AG04450 (cell line): ENCODE data around the gene KRT85. TPM values are rescaled to one million over a fixed set of nuclear protein-coding genes. Genes with fewer than 3 reads are reported as not detected.

Experiments
- CTCF ChIA-PET: fragments of 300-600, 350-600 bp; formaldehyde crosslinking; extraction: SDS; loops from one replicate; lab custom pipeline; 2022; ENCODE audit warnings: antibody characterized with exemption, inconsistent platforms; lab: Charles Lee
- POLR2A ChIA-PET: fragments of 350-600 bp; formaldehyde crosslinking; extraction: SDS; loops from one replicate; lab custom pipeline; 2021; ENCODE audit warnings: antibody characterized with exemption, inconsistent platforms; lab: Yijun Ruan, JAX
- DNase-seq: peaks from one replicate; pipeline ENCODE4 v3.0.0-alpha.2; 2011; ENCODE audit warnings: low read depth, low spot score
- H3K27ac ChIP-seq: one replicate; pipeline ENCODE4 v1.5.1; 2012; ENCODE audit warnings: low read depth, low read length, control low read depth
- H3K27me3 ChIP-seq: one replicate; pipeline ENCODE4 v1.6.0; 2012; ENCODE audit warnings: low read length; ENCODE audit not compliant: control insufficient read depth, insufficient read depth
- H3K4me3 ChIP-seq: 2 replicates; pipeline ENCODE4 v1.5.1; 2011; ENCODE audit warnings: mild to moderate bottlenecking, low read depth, low read length, control low read depth
- H3K9me3 ChIP-seq: 2 replicates; pipeline ENCODE4 v1.5.1; 2012; ENCODE audit warnings: low read length; ENCODE audit not compliant: control insufficient read depth, insufficient read depth
- polyA plus RNA-seq: library from polyadenylated mRNA; depleted of rRNA; stranded (reverse); fragments of >200 nt; gene quantifications from 2 replicates; pipeline ENCODE4 v1.2.3, GENCODE V29; 2011
- TF ChIP-seq, protein P1 (sequence below): IDR thresholded peaks from 2 replicates; pipeline ENCODE4 v1.5.1; 2011; ENCODE audit warnings: low read depth, low read length, control low read depth, inconsistent platforms

Gene KRT85
- polyA plus RNA-seq, 1 experiment: not detected

DNA sequence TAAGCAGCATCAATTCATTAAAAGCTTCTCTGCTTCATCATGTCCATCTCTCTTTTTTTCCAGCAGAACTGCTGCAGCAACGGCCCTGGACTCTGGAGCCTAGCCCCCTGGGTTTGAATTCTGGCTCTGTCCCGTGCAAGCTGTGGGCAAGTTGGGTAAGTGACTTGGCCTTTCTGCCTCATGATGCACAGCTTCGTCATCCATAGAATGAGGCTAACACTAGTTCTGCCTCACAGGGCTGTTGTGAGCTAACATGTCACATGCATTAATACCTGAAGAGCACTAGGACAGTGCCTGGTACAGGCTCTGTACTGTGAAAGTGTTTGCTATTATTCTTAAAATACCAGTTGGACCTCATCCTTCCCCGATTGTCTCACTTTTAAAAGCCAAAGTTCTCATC lies 34.6 kb upstream of the KRT85 start:
- Histone ChIP-seq H3K9me3 (no peaks in the 10 kb centered on the region), H3K27ac (no peak overlapping the region), H3K4me3 (no peak overlapping the region), H3K27me3 (peaks cover 14% of the 10 kb centered on the region)
- ChIA-PET CTCF (interaction anchor here (0.6 to 2.8 kb wide), 2 partner anchors 29 to 289 kb away, joined by 3 to 9 read pairs; no protein-coding TSS in a partner anchor), POLR2A (no interaction called here)
- TF ChIP-seq, protein P1, sequence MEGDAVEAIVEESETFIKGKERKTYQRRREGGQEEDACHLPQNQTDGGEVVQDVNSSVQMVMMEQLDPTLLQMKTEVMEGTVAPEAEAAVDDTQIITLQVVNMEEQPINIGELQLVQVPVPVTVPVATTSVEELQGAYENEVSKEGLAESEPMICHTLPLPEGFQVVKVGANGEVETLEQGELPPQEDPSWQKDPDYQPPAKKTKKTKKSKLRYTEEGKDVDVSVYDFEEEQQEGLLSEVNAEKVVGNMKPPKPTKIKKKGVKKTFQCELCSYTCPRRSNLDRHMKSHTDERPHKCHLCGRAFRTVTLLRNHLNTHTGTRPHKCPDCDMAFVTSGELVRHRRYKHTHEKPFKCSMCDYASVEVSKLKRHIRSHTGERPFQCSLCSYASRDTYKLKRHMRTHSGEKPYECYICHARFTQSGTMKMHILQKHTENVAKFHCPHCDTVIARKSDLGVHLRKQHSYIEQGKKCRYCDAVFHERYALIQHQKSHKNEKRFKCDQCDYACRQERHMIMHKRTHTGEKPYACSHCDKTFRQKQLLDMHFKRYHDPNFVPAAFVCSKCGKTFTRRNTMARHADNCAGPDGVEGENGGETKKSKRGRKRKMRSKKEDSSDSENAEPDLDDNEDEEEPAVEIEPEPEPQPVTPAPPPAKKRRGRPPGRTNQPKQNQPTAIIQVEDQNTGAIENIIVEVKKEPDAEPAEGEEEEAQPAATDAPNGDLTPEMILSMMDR: no peak
- no peak for DNase-seq

DNA sequence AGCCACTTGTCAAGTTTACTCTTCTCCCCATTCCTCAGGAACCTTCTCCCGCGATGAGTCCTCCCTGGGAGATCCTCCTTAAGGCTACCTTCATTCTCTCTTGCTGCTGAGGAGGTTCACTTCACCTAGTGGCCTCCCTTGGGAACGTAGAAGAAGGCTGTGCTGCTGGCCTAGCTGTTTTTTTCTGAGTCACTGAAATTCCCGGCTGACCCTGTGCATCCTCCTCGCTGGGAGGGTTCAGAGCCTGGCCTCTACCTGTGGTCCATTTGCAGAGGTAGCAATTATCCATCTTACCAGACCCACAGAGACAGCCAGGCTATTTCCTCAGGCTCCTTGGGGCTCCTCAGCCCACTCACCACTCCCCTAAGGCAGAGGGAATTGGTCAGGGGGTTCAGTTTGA lies 34.2 kb upstream of the KRT85 start:
- DNase-seq: no peak
- TF ChIP-seq, protein P1: no peak
- CTCF ChIA-PET: interaction anchor here (0.6 to 2.8 kb wide), 2 partner anchors 29 to 290 kb away, joined by 3 to 9 read pairs; no protein-coding TSS in a partner anchor
- POLR2A ChIA-PET: no interaction called here
- Histone ChIP-seq H3K9me3 (no peaks in the 10 kb centered on the region), H3K4me3 (no peak overlapping the region), H3K27me3 (peaks cover 18% of the 10 kb centered on the region), H3K27ac (no peak overlapping the region)

DNA sequence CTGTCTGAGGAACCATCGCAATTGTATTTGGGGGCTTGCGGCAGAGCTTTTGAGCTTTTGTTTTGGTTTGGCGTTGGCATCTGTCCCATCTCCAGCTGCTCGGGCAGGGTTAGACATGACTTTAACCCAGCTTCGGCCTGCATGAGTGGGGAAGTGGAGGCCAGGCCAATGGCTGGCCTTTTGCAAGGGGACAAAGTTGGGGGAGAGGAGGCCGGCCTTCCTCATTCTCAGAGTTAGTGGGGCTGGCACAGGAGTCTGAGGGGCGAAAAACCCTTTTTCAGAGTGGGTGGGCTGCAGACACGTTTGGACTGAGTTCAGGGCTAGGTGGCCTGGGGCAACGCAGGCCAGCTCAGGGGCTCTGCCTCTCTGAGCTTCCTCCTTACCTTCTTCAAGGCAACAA lies 33.6 kb upstream of the KRT85 start:
- H3K27ac ChIP-seq: no peak overlapping the region
- H3K27me3 ChIP-seq: peaks cover 20% of the 10 kb centered on the region
- TF ChIP-seq, protein P1: no peak
- CTCF ChIA-PET: interaction anchor here (2.8 kb wide), 1 partner anchor 28 kb away, joined by 9 read pairs; no protein-coding TSS in a partner anchor
- DNase-seq: no peak
- no peak overlapping the region for H3K4me3 ChIP-seq
- H3K9me3 ChIP-seq: no peaks in the 10 kb centered on the region
- POLR2A ChIA-PET: no interaction called here

DNA sequence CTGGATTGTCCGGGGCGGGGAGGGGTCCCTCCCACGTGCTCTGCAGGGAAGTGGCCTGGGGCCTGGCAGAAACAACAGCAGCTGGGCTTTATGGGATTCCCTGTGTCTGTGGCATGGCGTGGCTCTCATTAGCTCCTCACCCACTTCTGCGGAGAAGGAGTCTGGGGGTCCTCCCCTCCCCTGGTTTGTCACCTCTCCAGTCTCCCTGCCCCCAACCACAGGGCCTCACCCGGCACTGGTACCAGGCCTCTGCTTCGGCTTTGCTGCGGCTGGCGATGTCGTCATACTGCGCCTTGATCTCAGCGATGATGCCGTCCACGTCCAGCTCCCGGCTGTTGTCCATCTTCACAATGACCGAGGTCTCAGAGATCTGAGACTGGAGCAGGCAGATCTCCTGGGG lies 32.5 kb upstream of the KRT85 start:
- no peak overlapping the region for H3K27ac ChIP-seq
- no peaks in the 10 kb centered on the region for H3K9me3 ChIP-seq
- TF ChIP-seq, protein P1: no peak
- peaks cover 22% of the 10 kb centered on the region for H3K27me3 ChIP-seq
- ChIA-PET CTCF (no interaction called here), POLR2A (no interaction called here)
- no peak for DNase-seq
- H3K4me3 ChIP-seq: no peak overlapping the region

DNA sequence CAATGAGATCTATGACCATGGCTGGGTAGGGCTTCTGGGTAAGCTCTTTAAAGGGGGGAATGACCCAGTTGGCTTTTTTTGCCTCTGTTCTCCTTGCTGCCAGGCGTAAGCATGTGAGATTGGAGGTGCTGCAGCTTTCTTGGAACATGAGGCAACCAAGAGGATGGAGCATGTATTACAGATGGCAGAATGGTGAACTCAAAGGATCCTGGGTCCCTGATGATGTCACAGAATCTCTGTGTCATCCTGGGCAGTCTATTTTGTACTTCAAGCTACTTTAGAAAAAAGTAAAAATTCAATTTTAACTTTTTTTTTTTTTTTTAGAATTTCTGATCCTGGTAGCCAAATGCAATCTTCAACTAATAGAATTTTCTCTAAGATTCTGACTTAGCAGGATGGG lies 30.9 kb upstream of the KRT85 start:
- H3K27me3 ChIP-seq: peaks cover 28% of the 10 kb centered on the region
- DNase-seq: no peak
- CTCF ChIA-PET: interaction anchor here (0.6 to 1.3 kb wide), 2 partner anchors 26 to 481 kb away, joined by 5 read pairs; no protein-coding TSS in a partner anchor
- H3K9me3 ChIP-seq: no peaks in the 10 kb centered on the region
- TF ChIP-seq, protein P1: no peak
- no peak overlapping the region for H3K27ac ChIP-seq
- no peak overlapping the region for H3K4me3 ChIP-seq
- POLR2A ChIA-PET: no interaction called here
